Measurements from ENCODE around the gene GNB1L.

DNA sequence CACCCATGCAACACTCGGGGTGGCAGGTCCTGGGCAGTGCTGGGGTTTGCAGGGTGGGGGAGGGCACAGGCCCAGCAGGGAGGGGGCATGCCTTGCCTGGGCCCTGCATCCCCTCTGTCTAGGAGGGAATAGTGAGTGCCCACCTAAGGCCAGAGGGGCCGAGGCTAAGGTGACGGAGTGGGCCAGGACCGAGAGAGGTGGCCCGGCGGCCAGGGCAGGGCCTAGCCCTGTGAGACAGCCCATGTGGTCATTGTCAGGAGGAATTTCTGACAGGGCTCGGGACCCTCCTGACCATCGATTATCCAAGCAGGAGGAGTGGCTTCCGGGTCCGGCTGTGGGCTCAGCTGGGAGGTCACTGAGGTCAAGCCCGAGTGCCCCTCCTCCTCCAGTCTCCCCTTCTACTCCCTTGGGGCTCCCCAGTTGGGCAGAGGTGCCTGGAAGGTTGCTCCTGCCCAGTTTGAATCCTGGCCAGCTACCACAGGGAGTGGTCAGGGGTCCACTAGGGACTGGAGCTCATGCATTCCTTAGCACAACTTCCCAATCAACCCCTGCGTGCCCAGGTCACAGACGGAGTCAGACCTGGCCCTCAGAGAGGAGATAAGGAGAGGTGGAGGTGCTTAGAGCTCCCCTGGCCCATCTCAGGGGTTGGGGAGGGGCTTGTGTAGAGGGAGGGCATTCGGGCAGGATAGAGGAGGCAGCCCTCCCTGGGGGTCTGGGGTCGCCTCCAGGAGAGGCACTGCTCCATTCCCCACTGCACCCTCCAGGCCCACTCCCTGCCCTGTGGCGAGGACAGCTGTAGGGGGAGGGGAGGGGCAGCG lies 116.6 kb downstream of the GNB1L start:
- TF ChIP-seq, protein P1, sequence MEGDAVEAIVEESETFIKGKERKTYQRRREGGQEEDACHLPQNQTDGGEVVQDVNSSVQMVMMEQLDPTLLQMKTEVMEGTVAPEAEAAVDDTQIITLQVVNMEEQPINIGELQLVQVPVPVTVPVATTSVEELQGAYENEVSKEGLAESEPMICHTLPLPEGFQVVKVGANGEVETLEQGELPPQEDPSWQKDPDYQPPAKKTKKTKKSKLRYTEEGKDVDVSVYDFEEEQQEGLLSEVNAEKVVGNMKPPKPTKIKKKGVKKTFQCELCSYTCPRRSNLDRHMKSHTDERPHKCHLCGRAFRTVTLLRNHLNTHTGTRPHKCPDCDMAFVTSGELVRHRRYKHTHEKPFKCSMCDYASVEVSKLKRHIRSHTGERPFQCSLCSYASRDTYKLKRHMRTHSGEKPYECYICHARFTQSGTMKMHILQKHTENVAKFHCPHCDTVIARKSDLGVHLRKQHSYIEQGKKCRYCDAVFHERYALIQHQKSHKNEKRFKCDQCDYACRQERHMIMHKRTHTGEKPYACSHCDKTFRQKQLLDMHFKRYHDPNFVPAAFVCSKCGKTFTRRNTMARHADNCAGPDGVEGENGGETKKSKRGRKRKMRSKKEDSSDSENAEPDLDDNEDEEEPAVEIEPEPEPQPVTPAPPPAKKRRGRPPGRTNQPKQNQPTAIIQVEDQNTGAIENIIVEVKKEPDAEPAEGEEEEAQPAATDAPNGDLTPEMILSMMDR (conservative IDR thresholded peaks at IDR 0.05; ENCODE audit: low read depth, low read length) = no peak
- TF ChIP-seq EZH2 (IDR thresholded peaks at IDR 0.05; ENCODE audit: borderline replicate concordance, low read depth, low read length, poor library complexity, severe bottlenecking) = no peak

Data from A673 (cell line).